Chondrocyte (in vitro differentiated cells): Measurements from ENCODE around the gene SNAP29. TPM values are rescaled to one million over a fixed set of nuclear protein-coding genes. Genes with fewer than 3 reads are reported as not detected.

Experiments used
- DNase-seq: peaks from one replicate; pipeline ENCODE4 v3.0.0; 2021; ENCODE audit warnings: mixed read lengths, low spot score
- H3K27ac Mint-ChIP-seq: one replicate; pipeline ENCODE4 v1.8.0; 2021; ENCODE audit warnings: mild to moderate bottlenecking, moderate library complexity, mixed read lengths; ENCODE audit not compliant: unreplicated experiment
- H3K27me3 Mint-ChIP-seq: 2 replicates; pipeline ENCODE4 v1.8.0; 2021; ENCODE audit warnings: low read depth, mixed read lengths
- H3K36me3 Mint-ChIP-seq: 2 replicates; pipeline ENCODE4 v1.8.0; 2021; ENCODE audit warnings: low read depth, mixed read lengths
- H3K4me1 Mint-ChIP-seq: 2 replicates; pipeline ENCODE4 v1.8.0; 2021; ENCODE audit warnings: low read depth, mild to moderate bottlenecking, mixed read lengths
- H3K4me3 Mint-ChIP-seq: one replicate; pipeline ENCODE4 v1.8.0; 2021; ENCODE audit warnings: mild to moderate bottlenecking, moderate library complexity, mixed read lengths; ENCODE audit not compliant: unreplicated experiment
- H3K9me3 Mint-ChIP-seq: 2 replicates; pipeline ENCODE4 v1.8.0; 2021; ENCODE audit warnings: low read depth, mixed read lengths
- CTCF ChIP-seq: fragments of 200-600 bp; sonication (generic); IDR thresholded peaks from 2 replicates; pipeline ENCODE4 v1.5.0; 2021; ENCODE audit warnings: antibody characterized with exemption, mild to moderate bottlenecking, moderate library complexity
- total RNA-seq: library from RNA; stranded (reverse); gene quantifications from 3 replicates; pipeline ENCODE4 v1.2.1, GENCODE V29; 2021

The SNAP29 gene
- total RNA-seq, 1 donor from 2014 or later: 26.3 TPM

- peaks cover 6% of the 10 kb centered on the region for H3K4me1 Mint-ChIP-seq
- TF ChIP-seq CTCF: no peak
- peaks cover 48% of the 10 kb centered on the region for H3K36me3 Mint-ChIP-seq
- no peaks in the 10 kb centered on the region for H3K27me3 Mint-ChIP-seq
- H3K9me3 Mint-ChIP-seq: no peaks in the 10 kb centered on the region
- no peak overlapping the region for H3K4me3 Mint-ChIP-seq
- no peak for DNase-seq
- no peak overlapping the region for H3K27ac Mint-ChIP-seq
These were observed 46.7 kb upstream of the SNAP29 start for GRCh38 chr22:20811971-20812660.

GRCh38 chr22:20813056-20813455 is 45.8 kb upstream of the SNAP29 start:
- no peak overlapping the region for H3K4me3 Mint-ChIP-seq
- H3K27ac Mint-ChIP-seq: no peak overlapping the region
- no peak for DNase-seq
- TF ChIP-seq CTCF: no peak
- peaks cover 42% of the 10 kb centered on the region for H3K36me3 Mint-ChIP-seq
- no peaks in the 10 kb centered on the region for H3K4me1 Mint-ChIP-seq
- no peaks in the 10 kb centered on the region for H3K27me3 Mint-ChIP-seq
- no peaks in the 10 kb centered on the region for H3K9me3 Mint-ChIP-seq

GRCh38 chr22:20814221-20814808 is 44.5 kb upstream of the SNAP29 start:
- Mint-ChIP-seq H3K36me3 (peaks cover 39% of the 10 kb centered on the region), H3K27me3 (no peaks in the 10 kb centered on the region), H3K27ac (no peak overlapping the region), H3K9me3 (no peaks in the 10 kb centered on the region), H3K4me3 (no peak overlapping the region), H3K4me1 (no peaks in the 10 kb centered on the region)
- DNase-seq: no peak
- TF ChIP-seq CTCF: no peak

- no peak for DNase-seq
- H3K36me3 Mint-ChIP-seq: peaks cover 30% of the 10 kb centered on the region
- no peaks in the 10 kb centered on the region for H3K27me3 Mint-ChIP-seq
- no peak for TF ChIP-seq CTCF
- no peak overlapping the region for H3K4me3 Mint-ChIP-seq
- H3K27ac Mint-ChIP-seq: no peak overlapping the region
- H3K4me1 Mint-ChIP-seq: no peaks in the 10 kb centered on the region
- H3K9me3 Mint-ChIP-seq: no peaks in the 10 kb centered on the region
These were observed 43.2 kb upstream of the SNAP29 start for GRCh38 chr22:20815477-20816050.

- DNase-seq: no peak
- H3K36me3 Mint-ChIP-seq: peaks cover 22% of the 10 kb centered on the region
- no peak for TF ChIP-seq CTCF
- no peak overlapping the region for H3K4me3 Mint-ChIP-seq
- H3K4me1 Mint-ChIP-seq: no peaks in the 10 kb centered on the region
- H3K27me3 Mint-ChIP-seq: no peaks in the 10 kb centered on the region
- no peaks in the 10 kb centered on the region for H3K9me3 Mint-ChIP-seq
- H3K27ac Mint-ChIP-seq: no peak overlapping the region
These were observed 42.2 kb upstream of the SNAP29 start for GRCh38 chr22:20816559-20816958.
